HepG2 (cell line): Measurements from ENCODE around the gene PXMP4. TPM values are rescaled to one million over a fixed set of nuclear protein-coding genes. Genes with fewer than 3 reads are reported as not detected.

Experiments
- ATAC-seq: fragments of 200-7000 bp; cut with Tn5 transposase; 3 replicates; pipeline ENCODE4 v1.9.1; 2020; ENCODE audit warnings: mild to moderate bottlenecking, moderate library complexity
- BruUV-seq: library from RNA; stranded (reverse); fragments of 400-500 nt; replicated peaks from 2 replicates; lab custom pipeline; 2021; lab: Mats Ljungman, UMichigan
- CTCF ChIA-PET: fragments of 300-600 bp; formaldehyde crosslinking; extraction: SDS; loops from one replicate; lab custom pipeline; 2021; ENCODE audit warnings: low total read pairs, inconsistent platforms, low intra/inter-chr PET ratio; lab: Yijun Ruan, JAX
- POLR2A ChIA-PET: fragments of 350-600 bp; sonication (Branson Sonifier 250); formaldehyde crosslinking; loops from one replicate; lab custom pipeline; 2020; ENCODE audit warnings: antibody characterized with exemption, inconsistent platforms; lab: Yijun Ruan, JAX
- DNase-seq: peaks from one replicate; pipeline ENCODE4 v3.0.0-alpha.2; 2015; ENCODE audit warnings: low spot score
- FAIRE-seq: peaks from 3 replicates; lab custom pipeline; 2011; peaks lifted over from hg19 to GRCh38; lab: Jason Lieb, UNC
- H2AFZ ChIP-seq: one replicate; pipeline ENCODE4 v1.6.1; 2011; ENCODE audit warnings: low read length, inconsistent platforms
- H3K27ac ChIP-seq: fragments of 300-600 bp; 3 replicates; pipeline ENCODE4 v1.8.0; 2011; ENCODE audit warnings: mixed run types, mild to moderate bottlenecking, mixed read lengths, low read length, inconsistent platforms; ENCODE audit not compliant: insufficient read depth; ENCODE audit errors: extremely low read length
- H3K27me3 ChIP-seq, 2 experiments: fragments of 200-600 bp in 1 of 2; 2 replicates in 1 of 2; 3 replicates in 1 of 2; pipeline versions ENCODE4 v1.6.0 to v1.8.0; 2011; ENCODE audit warnings: low read length in 2 of 2, mild to moderate bottlenecking in 2 of 2, moderate library complexity in 2 of 2, inconsistent platforms in 1 of 2; ENCODE audit not compliant: insufficient read depth in 2 of 2, control insufficient read depth in 1 of 2
- H3K36me3 ChIP-seq, 2 experiments: fragments of 200-600 bp in 1 of 2; replicated peaks in 1 of 2; 2 replicates in 1 of 2; 3 replicates in 1 of 2; pipeline versions ENCODE4 v1.5.1 to v1.8.0; 2011; ENCODE audit warnings: low read length in 2 of 2, inconsistent platforms in 1 of 2; ENCODE audit not compliant: insufficient read depth in 2 of 2, control insufficient read depth in 1 of 2
- H3K4me1 ChIP-seq: 2 replicates; pipeline ENCODE4 v1.5.1; 2012; ENCODE audit warnings: low read length, inconsistent platforms; ENCODE audit not compliant: insufficient read depth
- H3K4me2 ChIP-seq: 2 replicates; pipeline ENCODE4 v1.6.0; 2011; ENCODE audit warnings: low read depth, low read length, inconsistent platforms
- H3K4me3 ChIP-seq, 3 experiments: fragments of 200-600 bp in 1 of 3; sonication (generic), shearing (Covaris generic) in 1 of 3; replicated peaks in 1 of 3; 2 replicates each; pipeline ENCODE4 v1.5.1; 2011 to 2016; ENCODE audit warnings: low read length in 3 of 3, inconsistent platforms in 2 of 3, low read depth in 2 of 3, mild to moderate bottlenecking in 2 of 3, control low read depth in 1 of 3, mixed read lengths in 1 of 3; ENCODE audit not compliant: insufficient read depth in 1 of 3
- H3K79me2 ChIP-seq: one replicate; pipeline ENCODE4 v1.6.1; 2011; ENCODE audit warnings: low read length, inconsistent platforms; ENCODE audit not compliant: insufficient read depth
- H3K9ac ChIP-seq: 2 replicates; pipeline ENCODE4 v1.6.0; 2011; ENCODE audit warnings: mild to moderate bottlenecking, low read depth, low read length, inconsistent platforms; ENCODE audit not compliant: insufficient read depth
- H3K9me3 ChIP-seq: 2 replicates; pipeline ENCODE4 v1.5.1; 2012; ENCODE audit warnings: mild to moderate bottlenecking, low read length
- H4K20me1 ChIP-seq: 2 replicates; pipeline ENCODE4 v1.6.0; 2011; ENCODE audit warnings: inconsistent platforms, mild to moderate bottlenecking, low read length, moderate library complexity; ENCODE audit not compliant: insufficient read depth
- ATF7 ChIP-seq, 2 experiments: fragments of 450-650 bp in 1 of 2; sonication (generic) in 1 of 2; formaldehyde crosslinking in 1 of 2; IDR thresholded peaks; 2 replicates each; pipeline versions ENCODE4 v1.4.0 to v1.6.1; 2016 to 2020; ENCODE audit warnings: antibody characterized with exemption in 1 of 2, mild to moderate bottlenecking in 1 of 2, missing genetic modification reagents in 1 of 2
- GPBP1L1 ChIP-seq: sonication (generic); formaldehyde crosslinking; IDR thresholded peaks from 2 replicates; pipeline ENCODE4 v1.5.0; 2020; ENCODE audit warnings: mild to moderate bottlenecking, missing genetic modification reagents
- HMGA1 ChIP-seq: sonication (generic); formaldehyde crosslinking; conservative IDR thresholded peaks from 2 replicates; pipeline ENCODE4 v1.4.0; 2020; ENCODE audit warnings: missing genetic modification reagents
- KLF9 ChIP-seq: IDR thresholded peaks from 2 replicates; pipeline ENCODE4 v1.6.1; 2016; ENCODE audit warnings: low read depth
- NR0B2 ChIP-seq: sonication (generic); formaldehyde crosslinking; IDR thresholded peaks from 2 replicates; pipeline ENCODE4 v1.4.0; 2020; ENCODE audit warnings: mild to moderate bottlenecking, missing genetic modification reagents
- SNAPC4 ChIP-seq: sonication (generic); formaldehyde crosslinking; IDR thresholded peaks from 2 replicates; pipeline ENCODE4 v1.4.0; 2020; ENCODE audit warnings: mild to moderate bottlenecking, missing genetic modification reagents
- SRF ChIP-seq: IDR thresholded peaks from 2 replicates; pipeline ENCODE4 v1.6.1; 2011; ENCODE audit warnings: mild to moderate bottlenecking, low read depth, low read length, moderate library complexity
- ZHX1 ChIP-seq: sonication (generic); formaldehyde crosslinking; IDR thresholded peaks from 2 replicates; pipeline ENCODE4 v1.8.1; 2022; ENCODE audit warnings: low read depth, mild to moderate bottlenecking, missing genetic modification reagents
- ZNF292 ChIP-seq: sonication (generic); formaldehyde crosslinking; IDR thresholded peaks from 2 replicates; pipeline ENCODE4 v1.8.1; 2022; ENCODE audit warnings: mild to moderate bottlenecking, low read depth, missing genetic modification reagents, borderline replicate concordance
- ZNF33B ChIP-seq: sonication (generic); formaldehyde crosslinking; IDR thresholded peaks from 2 replicates; pipeline ENCODE4 v1.5.1; 2020; ENCODE audit warnings: mild to moderate bottlenecking, missing genetic modification reagents
- ZNF678 ChIP-seq: sonication (generic); formaldehyde crosslinking; IDR thresholded peaks from 2 replicates; pipeline ENCODE4 v1.4.0; 2020; ENCODE audit warnings: mild to moderate bottlenecking, missing genetic modification reagents
- WGBS: methylation state at CpG from one replicate; pipeline ENCODE4 v1.1.6; 2017; ENCODE audit warnings: low lambda C conversion rate; 5-methylcytosine and 5-hydroxymethylcytosine counted together
- in situ Hi-C: cut with HindIII; loops from 2 replicates; pipeline ENCODE4 v1.10.0; 2017; ENCODE audit warnings: low pct_unique_long_range_greater_than_20kb; ENCODE audit not compliant: extremely low pct_ligation_motif_present
- intact Hi-C: fragments of 100-400 bp; cut with micrococcal nuclease; formaldehyde crosslinking; loops from one replicate; pipeline ENCODE4 v1.10.0; 2022; ENCODE audit not compliant: unreplicated experiment
- polyA plus RNA-seq, 8 experiments: library from polyadenylated mRNA; depleted of rRNA in 3 of 8; stranded (reverse) in 7 of 8; unstranded in 1 of 8; fragments of >200 nt; fragmentation: Illumina TruSeq in 4 of 8; extraction: Trizol in 4 of 8; gene quantifications; 2 replicates each; pipeline versions ENCODE4 v1.2.1 to v1.2.3, GENCODE V29; 2011 to 2016; ENCODE audit warnings: low read depth in 4 of 8, missing spikeins in 1 of 8, mixed read lengths in 1 of 8; ENCODE audit not compliant: insufficient read depth in 1 of 8
- total RNA-seq, 5 experiments: library from RNA; depleted of rRNA; stranded (reverse); fragments of >200 nt; fragmentation: Illumina TruSeq; extraction: Trizol; gene quantifications; 2 replicates each; pipeline ENCODE4 v1.2.3, GENCODE V29; 2016; ENCODE audit warnings: low read depth in 1 of 5

PXMP4 gene
- total and polyA plus RNA-seq, 2 of the 13 experiments (the other 11 are each of a cell fraction or from before 2014, with no cell fraction given): not detected

- intact Hi-C loops: loop anchor here (5.0 to 10.0 kb wide), 2 partner anchors 62 to 289 kb away; partner anchors contain the start of genes NECAB3 and SNTA1
- Histone ChIP-seq H3K4me3 (peak overlapping the region; percentile 60 to 81 (median 65)), H3K27me3 (no peaks in the 10 kb centered on the region), H3K79me2 (no peaks in the 10 kb centered on the region), H3K4me2 (peak overlapping the region; percentile 96), H3K36me3 (no peaks in the 10 kb centered on the region), H4K20me1 (no peaks in the 10 kb centered on the region), H3K4me1 (peaks cover 31% of the 10 kb centered on the region), H2AFZ (peak overlapping the region; percentile 49), H3K9ac (peak overlapping the region; percentile 45), H3K27ac (peak overlapping the region; percentile 43), H3K9me3 (peaks cover 28% of the 10 kb centered on the region)
- BruUV-seq: no TSS peak
- ATAC-seq (peak; percentile 71), FAIRE-seq (peak; percentile 97), DNase-seq (peak; percentile 94)
- POLR2A ChIA-PET: interaction anchor here (1.1 to 3.7 kb wide), 7 partner anchors 12 to 290 kb away, joined by 4 to 15 read pairs (median 9); partner anchors contain the start of genes CBFA2T2 and SNTA1
- WGBS: 28% methylated on average over 6 of the region's 6 CpGs
- CTCF ChIA-PET: interaction anchor here (1.0 kb wide), 1 partner anchor 61 kb away, joined by 3 read pairs; no protein-coding TSS in a partner anchor
- in situ Hi-C loops: no loop called here
- TF ChIP-seq SNAPC4 (CRISPR knock-in tag) (0 out of 2 replicates have a peak, but pooled peaks have one; percentile 48), ZNF292 (CRISPR knock-in tag) (peak; percentile 52; the same call in 1 of the 2 replicates), ZNF678 (CRISPR knock-in tag) (no peak), SRF (0 out of 2 replicates have a peak, but pooled peaks have one; percentile 6), HMGA1 (CRISPR knock-in tag) (no peak), ATF7 (IDR thresholded peaks at IDR 0.05) (peak; percentile 35), ATF7 (CRISPR knock-in tag; IDR thresholded peaks at IDR 0.05) (no peak), ZHX1 (CRISPR knock-in tag) (no peak), GPBP1L1 (no peak), ZNF33B (CRISPR knock-in tag) (no peak), KLF9 (CRISPR knock-in tag) (no peak), NR0B2 (CRISPR knock-in tag) (no peak)
Measured at GRCh38 chr20:33733654-33734576, 13.8 kb upstream of the PXMP4 start.
